MG63 (cell line): Measurements from ENCODE around the gene SMC4. TPM values are rescaled to one million over a fixed set of nuclear protein-coding genes. Genes with fewer than 3 reads are reported as not detected.

Source experiments
- DNase-seq: peaks from one replicate; pipeline ENCODE4 v3.0.0-alpha.2; 2020
- H3K27me3 ChIP-seq: fragments of 250-450 bp; sonication (Bioruptor Pico); 2 replicates; pipeline ENCODE4 v1.5.1; 2020; ENCODE audit warnings: mild to moderate bottlenecking, moderate library complexity
- H3K36me3 ChIP-seq: fragments of 250-450 bp; sonication (Bioruptor Pico); 2 replicates; pipeline ENCODE4 v1.5.1; 2020; ENCODE audit warnings: mild to moderate bottlenecking, moderate library complexity
- H3K4me3 ChIP-seq: fragments of 250-450 bp; sonication (Bioruptor Pico); 2 replicates; pipeline ENCODE4 v1.5.1; 2020; ENCODE audit warnings: mild to moderate bottlenecking, moderate library complexity
- H3K9me3 ChIP-seq: fragments of 250-450 bp; sonication (Bioruptor Pico); 2 replicates; pipeline ENCODE4 v1.5.1; 2020; ENCODE audit warnings: mild to moderate bottlenecking, moderate library complexity
- total RNA-seq: library from RNA; depleted of rRNA; stranded (reverse); fragments of >200 nt; shearing (Covaris generic); gene quantifications from 2 replicates; pipeline ENCODE4 v1.2.3, GENCODE V29; 2014; ENCODE audit warnings: low replicate concordance

SMC4 gene
- total RNA-seq, 1 experiment from 2014 or later, result 97.7 TPM

GRCh38 chr3:160384639-160385318 is 14.7 kb upstream of the SMC4 start:
- no peak for DNase-seq
- Histone ChIP-seq H3K36me3 (peaks cover 3% of the 10 kb centered on the region), H3K4me3 (no peak overlapping the region), H3K9me3 (no peaks in the 10 kb centered on the region), H3K27me3 (no peaks in the 10 kb centered on the region)

GRCh38 chr3:160390565-160391138 is 8.8 kb upstream of the SMC4 start:
- no peak overlapping the region for H3K4me3 ChIP-seq
- H3K9me3 ChIP-seq, result no peaks in the 10 kb centered on the region
- no peaks in the 10 kb centered on the region for H3K27me3 ChIP-seq
- peaks cover 5% of the 10 kb centered on the region for H3K36me3 ChIP-seq
- no peak for DNase-seq

- DNase-seq, result no peak
- Histone ChIP-seq H3K4me3 (no peak overlapping the region), H3K36me3 (peaks cover 5% of the 10 kb centered on the region), H3K27me3 (no peaks in the 10 kb centered on the region), H3K9me3 (no peaks in the 10 kb centered on the region)
Observed at GRCh38 chr3:160392798-160393197, 6.7 kb upstream of the SMC4 start.

- Histone ChIP-seq H3K4me3 (no peak overlapping the region), H3K9me3 (no peaks in the 10 kb centered on the region), H3K36me3 (peaks cover 5% of the 10 kb centered on the region), H3K27me3 (no peaks in the 10 kb centered on the region)
- no peak for DNase-seq
Observed at GRCh38 chr3:160393346-160394008, 6.0 kb upstream of the SMC4 start.

- no peak overlapping the region for H3K4me3 ChIP-seq
- no peaks in the 10 kb centered on the region for H3K9me3 ChIP-seq
- DNase-seq, result no peak
- H3K36me3 ChIP-seq, result peaks cover 5% of the 10 kb centered on the region
- H3K27me3 ChIP-seq, result no peaks in the 10 kb centered on the region
Observed at GRCh38 chr3:160394009-160394392, 5.4 kb upstream of the SMC4 start.

- no peaks in the 10 kb centered on the region for H3K9me3 ChIP-seq
- no peak overlapping the region for H3K4me3 ChIP-seq
- no peaks in the 10 kb centered on the region for H3K27me3 ChIP-seq
- DNase-seq, result peak; percentile 83
- peaks cover 6% of the 10 kb centered on the region; the same call in 1 of the 2 replicates for H3K36me3 ChIP-seq
Observed at GRCh38 chr3:160395297-160395696, 4.2 kb upstream of the SMC4 start.

- DNase-seq, result no peak
- Histone ChIP-seq H3K27me3 (no peaks in the 10 kb centered on the region), H3K4me3 (peak overlapping the region; percentile 68), H3K9me3 (no peaks in the 10 kb centered on the region), H3K36me3 (peaks cover 36% of the 10 kb centered on the region)
Observed at GRCh38 chr3:160398820-160399124, 678 bp upstream of the SMC4 start.

- Histone ChIP-seq H3K27me3 (no peaks in the 10 kb centered on the region), H3K4me3 (peak overlapping the region; percentile 68), H3K9me3 (no peaks in the 10 kb centered on the region), H3K36me3 (peaks cover 50% of the 10 kb centered on the region)
- peak; percentile 41 for DNase-seq
Observed at GRCh38 chr3:160400030-160400701, 716 bp downstream of the SMC4 start.

- no peaks in the 10 kb centered on the region for H3K27me3 ChIP-seq
- H3K4me3 ChIP-seq, result peak overlapping the region; percentile 68
- DNase-seq, result peak; percentile 18
- H3K36me3 ChIP-seq, result peaks cover 55% of the 10 kb centered on the region
- no peaks in the 10 kb centered on the region for H3K9me3 ChIP-seq
Observed at GRCh38 chr3:160400702-160401150, 1.3 kb downstream of the SMC4 start.

GRCh38 chr3:160401291-160402095 is 2.0 kb downstream of the SMC4 start:
- Histone ChIP-seq H3K27me3 (no peaks in the 10 kb centered on the region), H3K36me3 (peaks cover 63% of the 10 kb centered on the region), H3K9me3 (no peaks in the 10 kb centered on the region), H3K4me3 (peak overlapping the region; percentile 68)
- peak; percentile 65 for DNase-seq

- peaks cover 72% of the 10 kb centered on the region for H3K36me3 ChIP-seq
- no peak for DNase-seq
- peak overlapping the region; percentile 68 for H3K4me3 ChIP-seq
- no peaks in the 10 kb centered on the region for H3K27me3 ChIP-seq
- no peaks in the 10 kb centered on the region for H3K9me3 ChIP-seq
Observed at GRCh38 chr3:160402221-160403027, 3.0 kb downstream of the SMC4 start.

- Histone ChIP-seq H3K36me3 (peaks cover 79% of the 10 kb centered on the region), H3K9me3 (no peaks in the 10 kb centered on the region), H3K27me3 (no peaks in the 10 kb centered on the region), H3K4me3 (peak overlapping the region; percentile 68)
- DNase-seq, result no peak
Observed at GRCh38 chr3:160403028-160403545, 3.6 kb downstream of the SMC4 start.

GRCh38 chr3:160403796-160404470 is 4.5 kb downstream of the SMC4 start:
- Histone ChIP-seq H3K4me3 (peak overlapping the region; percentile 68), H3K9me3 (no peaks in the 10 kb centered on the region), H3K36me3 (peaks cover 87% of the 10 kb centered on the region), H3K27me3 (no peaks in the 10 kb centered on the region)
- no peak for DNase-seq

- Histone ChIP-seq H3K4me3 (no peak overlapping the region), H3K36me3 (peaks cover 95% of the 10 kb centered on the region), H3K27me3 (no peaks in the 10 kb centered on the region), H3K9me3 (no peaks in the 10 kb centered on the region)
- DNase-seq, result no peak
Observed at GRCh38 chr3:160409812-160410610, 10.6 kb downstream of the SMC4 start.

GRCh38 chr3:160412477-160412876 is 13.0 kb downstream of the SMC4 start:
- H3K36me3 ChIP-seq, result peaks cover 95% of the 10 kb centered on the region
- no peak overlapping the region for H3K4me3 ChIP-seq
- DNase-seq, result no peak
- H3K9me3 ChIP-seq, result no peaks in the 10 kb centered on the region
- H3K27me3 ChIP-seq, result no peaks in the 10 kb centered on the region
